Glomerular visceral epithelial cell (primary cell): ENCODE measurements around the gene DRC1.

Experiments
- DNase-seq: peaks from one replicate; pipeline ENCODE4 v3.0.0-alpha.2; 2016; ENCODE audit errors: extremely low spot score

Gene DRC1

GRCh38 chr2:26477911-26478253, 76.2 kb downstream of the DRC1 start, which contains the start of gene OTOF:
OTOF (minus strand) TSS chr2:26478124.
- peak; percentile 6 for DNase-seq

- DNase-seq = no peak
Measured at GRCh38 chr2:26478366-26478765, 76.6 kb downstream of the DRC1 start.

- no peak for DNase-seq
Measured at GRCh38 chr2:26479131-26479788, 77.5 kb downstream of the DRC1 start.

GRCh38 chr2:26479789-26480565, 78.3 kb downstream of the DRC1 start:
- no peak for DNase-seq

GRCh38 chr2:26480566-26481423, 79.1 kb downstream of the DRC1 start:
- DNase-seq = no peak

- no peak for DNase-seq
Measured at GRCh38 chr2:26481706-26482105, 80.0 kb downstream of the DRC1 start.

GRCh38 chr2:26482211-26483026, 80.7 kb downstream of the DRC1 start:
- DNase-seq = no peak

GRCh38 chr2:26483027-26483326, 81.3 kb downstream of the DRC1 start:
- no peak for DNase-seq

- no peak for DNase-seq
Measured at GRCh38 chr2:26483516-26483915, 81.8 kb downstream of the DRC1 start.

- DNase-seq = no peak
Measured at GRCh38 chr2:26483957-26484565, 82.3 kb downstream of the DRC1 start.

GRCh38 chr2:26484579-26484978, 82.9 kb downstream of the DRC1 start:
- DNase-seq = no peak

GRCh38 chr2:26485099-26485498, 83.4 kb downstream of the DRC1 start:
- DNase-seq = no peak

- no peak for DNase-seq
Measured at GRCh38 chr2:26485725-26486418, 84.2 kb downstream of the DRC1 start.

GRCh38 chr2:26486789-26487188, 85.1 kb downstream of the DRC1 start:
- no peak for DNase-seq

- no peak for DNase-seq
Measured at GRCh38 chr2:26487192-26487591, 85.5 kb downstream of the DRC1 start.

- DNase-seq = no peak
Measured at GRCh38 chr2:26488463-26489212, 86.9 kb downstream of the DRC1 start.

GRCh38 chr2:26489213-26489850, 87.6 kb downstream of the DRC1 start:
- DNase-seq = no peak

GRCh38 chr2:26491563-26492167, 89.9 kb downstream of the DRC1 start:
- no peak for DNase-seq
